NCI-H526 (cell line): ENCODE measurements around the gene SPCS1.
"Not testable (repeated sequence)": the region's sequence is repeated elsewhere in the genome, so short reads cannot be mapped to it uniquely, and the experiment has no call there.

Source experiments
- DNase-seq, 2 experiments: peaks; one replicate each; lab custom pipeline; 2025; lab: John Stamatoyannopoulos, UW

SPCS1 gene

DNA sequence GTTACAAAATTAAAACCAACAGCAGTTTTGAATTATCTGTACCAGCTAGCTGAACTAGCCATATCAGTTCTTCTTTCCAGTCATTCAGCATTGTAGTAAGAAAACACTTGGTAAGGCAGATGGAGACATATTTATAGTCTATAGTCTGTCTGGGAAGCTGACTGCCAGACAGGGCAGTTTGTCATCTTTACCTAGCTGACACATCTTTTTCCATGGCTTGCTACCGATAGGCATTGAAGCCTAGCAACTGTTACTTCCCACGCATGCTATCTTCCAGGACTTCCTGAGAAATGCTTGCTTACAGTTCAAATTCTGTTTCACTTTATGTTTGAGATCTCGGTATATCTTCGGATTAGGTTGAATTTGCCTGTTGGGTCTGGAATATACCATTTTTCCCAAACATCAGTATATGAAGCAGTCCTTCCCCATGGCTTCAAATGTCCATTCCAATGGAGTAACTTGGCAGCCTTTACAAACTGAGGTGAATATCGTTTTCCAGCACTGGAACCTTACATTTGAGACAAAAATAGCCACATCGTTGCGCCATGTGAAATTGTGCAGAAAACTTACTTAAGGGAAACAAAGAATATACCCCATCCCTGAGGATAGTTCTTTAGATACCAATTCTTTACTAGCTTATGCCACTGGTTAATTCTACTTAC is 11.2 kb upstream of the SPCS1 start:
- no peak for DNase-seq

- no peak for DNase-seq
Measured at GRCh38 chr3:52695798-52696671, 9.9 kb upstream of the SPCS1 start.

DNA sequence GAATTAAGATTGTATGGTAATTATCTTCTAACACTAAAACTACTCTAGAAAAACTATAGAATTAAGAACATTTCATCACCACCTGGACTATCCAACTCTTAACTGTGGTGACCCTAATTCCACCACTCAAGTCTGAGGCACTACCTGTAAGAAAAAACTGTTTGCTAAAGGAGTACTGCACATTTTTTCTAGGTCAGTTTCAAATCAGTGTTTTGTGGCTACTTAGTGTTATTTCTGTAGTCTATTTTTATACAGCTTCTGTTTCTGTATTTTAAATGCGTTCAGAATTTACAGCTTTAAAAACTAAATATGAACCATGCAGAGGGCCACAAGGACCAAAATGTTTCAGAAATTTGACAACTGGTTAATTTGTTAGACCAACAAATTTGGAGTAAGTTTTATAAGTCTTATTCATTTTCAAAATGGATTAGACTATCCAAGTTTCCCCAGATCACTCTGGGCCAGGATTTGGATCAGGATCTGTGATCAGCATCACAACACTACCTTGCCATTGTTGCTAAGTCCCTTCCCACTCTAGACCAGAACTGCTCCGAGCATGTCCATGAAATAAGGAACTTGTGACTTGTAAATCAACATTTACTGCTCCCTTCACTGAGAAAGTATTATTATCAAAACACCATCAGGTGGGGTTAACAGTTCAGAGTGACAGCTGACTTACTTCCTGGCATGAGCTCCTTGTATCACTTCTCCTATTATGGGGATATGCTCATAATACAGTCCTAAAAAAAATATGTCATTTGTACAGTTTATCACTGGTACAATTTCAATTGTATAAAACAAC is 8.9 kb upstream of the SPCS1 start:
- no peak for DNase-seq

DNA sequence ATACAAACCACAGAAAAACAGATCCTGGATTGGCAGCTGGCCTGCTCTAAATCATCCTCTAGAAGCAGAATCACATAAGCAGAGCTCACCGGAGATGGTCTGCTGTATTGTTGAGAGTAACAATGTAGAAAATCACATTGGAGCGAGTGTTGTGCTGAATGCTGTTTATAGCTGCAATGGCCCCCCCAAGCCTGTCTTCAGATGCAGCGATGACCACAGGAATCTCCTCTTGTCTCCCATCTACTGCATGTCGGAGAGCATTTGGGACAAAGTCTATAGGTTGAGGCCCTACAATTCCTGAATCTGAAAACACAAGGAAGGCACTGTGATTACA is 8.3 kb upstream of the SPCS1 start:
- DNase-seq = no peak

DNA sequence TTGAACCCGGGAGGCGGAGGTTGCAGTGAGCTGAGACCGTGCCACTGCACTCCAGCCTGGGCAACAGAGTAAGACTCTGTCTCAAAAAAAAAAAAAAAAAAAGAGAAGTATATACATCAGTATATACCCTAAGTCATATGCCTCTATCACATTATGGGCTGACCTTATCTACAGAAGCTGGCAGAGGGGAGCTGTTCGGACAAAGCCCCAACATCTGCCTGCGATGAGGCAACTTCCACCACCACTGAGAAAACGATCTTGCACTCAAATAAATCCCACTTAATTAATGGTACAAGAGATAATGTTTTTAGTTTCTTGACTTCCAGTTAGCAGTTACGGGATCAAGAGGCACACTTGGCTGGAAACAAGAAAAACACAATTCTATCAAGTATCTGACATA is 2.6 kb upstream of the SPCS1 start:
- no peak for DNase-seq

DNA sequence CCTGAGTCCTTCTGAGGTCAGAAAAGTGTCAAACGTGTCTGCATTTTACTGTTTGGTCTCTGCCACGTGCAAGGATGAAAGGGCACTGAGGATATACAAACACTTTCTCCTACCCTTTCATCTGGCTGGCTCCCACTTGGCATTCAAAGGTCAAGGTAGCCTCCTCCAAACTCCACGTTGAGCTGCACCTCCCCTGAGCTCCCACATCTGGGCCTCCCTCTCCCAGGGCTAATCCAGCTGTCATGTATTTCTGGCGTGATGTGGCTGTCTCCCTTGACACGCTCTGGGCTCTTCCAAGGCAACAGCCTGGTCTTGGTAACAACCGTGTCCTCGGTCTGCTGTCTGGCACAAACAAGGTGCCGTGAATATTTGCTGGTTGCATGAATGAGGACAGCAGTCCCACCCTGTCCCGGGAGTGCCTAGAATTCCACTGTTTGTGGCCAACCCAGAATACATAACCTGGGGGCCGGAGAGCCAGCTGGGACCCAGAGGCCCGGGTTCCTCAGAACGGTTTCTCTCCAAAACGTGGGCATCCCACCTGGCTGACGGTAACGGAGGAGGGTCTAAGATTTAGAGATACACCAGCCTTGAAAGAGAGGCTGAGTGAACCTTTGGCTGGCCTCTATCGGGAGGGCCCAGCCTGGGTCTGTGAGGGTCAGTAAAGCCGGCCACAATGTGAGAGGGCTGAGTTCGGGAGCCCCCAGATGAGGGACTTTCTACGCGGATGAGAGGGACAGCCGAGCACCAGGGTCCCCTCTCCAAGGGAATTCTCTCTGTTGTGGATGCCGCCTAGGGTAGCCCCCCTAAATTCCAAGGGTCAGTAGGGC is 1.1 kb upstream of the SPCS1 start:
- peak; percentile 30 to 46 for DNase-seq

DNA sequence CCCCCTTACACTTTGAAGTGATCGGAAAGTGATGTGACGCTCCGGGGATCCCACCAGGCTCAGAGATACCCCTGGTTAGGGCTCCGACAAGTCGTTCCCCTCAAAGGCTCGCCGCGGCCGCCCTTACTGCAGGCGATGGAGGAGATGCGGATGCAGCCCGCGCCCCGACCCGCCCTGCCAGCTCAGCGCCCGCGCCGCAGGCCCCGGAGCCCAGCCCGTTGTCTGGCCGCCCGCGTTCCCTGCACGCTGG is 543 bp upstream of the SPCS1 start:
- DNase-seq = no peak

DNA sequence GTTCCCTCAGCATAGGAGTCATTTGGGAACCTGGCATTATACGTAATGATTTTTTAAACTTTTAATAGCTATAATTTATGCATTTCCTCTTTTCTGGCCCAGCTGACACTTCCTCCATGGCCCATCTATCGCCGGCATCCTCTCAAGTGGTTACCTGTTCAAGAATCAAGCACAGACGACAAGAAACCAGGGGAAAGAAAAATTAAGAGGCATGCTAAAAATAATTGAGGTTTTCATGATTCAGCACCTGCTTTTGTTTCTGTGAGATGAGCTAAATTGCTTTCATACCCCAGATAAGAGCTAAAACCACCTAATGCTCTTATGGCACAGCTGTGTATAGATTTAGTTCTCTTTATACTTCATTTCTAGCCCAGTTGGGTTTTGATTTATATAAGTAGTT is 1.7 kb downstream of the SPCS1 start:
- no peak for DNase-seq

DNA sequence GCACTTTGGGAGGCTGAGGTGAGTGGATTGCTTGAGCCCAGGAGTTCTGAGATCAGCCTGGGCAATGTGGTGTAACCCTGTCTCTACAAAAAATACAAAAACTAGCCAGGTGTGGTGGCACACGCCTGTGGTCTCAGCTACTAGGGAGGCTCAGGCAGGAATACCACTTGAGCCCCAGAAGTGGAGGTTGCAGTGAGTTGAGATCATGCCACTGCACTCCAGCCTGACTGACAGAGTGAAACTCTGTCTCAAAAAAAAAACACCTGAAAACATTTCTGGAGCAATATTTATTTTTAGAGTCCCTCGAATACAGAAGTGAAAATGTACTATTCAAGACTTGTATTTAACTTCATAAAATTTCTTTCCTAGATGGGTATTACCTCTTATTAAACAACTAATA is 4.6 kb downstream of the SPCS1 start:
- DNase-seq = no peak

GRCh38 chr3:52712291-52713212 is 6.6 kb downstream of the SPCS1 start:
- DNase-seq = no peak

- DNase-seq = peak; percentile 4 to 59
Measured at GRCh38 chr3:52714335-52715302, 8.7 kb downstream of the SPCS1 start.

GRCh38 chr3:52715714-52716305 is 9.9 kb downstream of the SPCS1 start:
- no peak for DNase-seq

- DNase-seq = no peak
Measured at GRCh38 chr3:52719618-52720017, 13.7 kb downstream of the SPCS1 start.

- no peak for DNase-seq
Measured at GRCh38 chr3:52721002-52721729, 15.3 kb downstream of the SPCS1 start.

DNA sequence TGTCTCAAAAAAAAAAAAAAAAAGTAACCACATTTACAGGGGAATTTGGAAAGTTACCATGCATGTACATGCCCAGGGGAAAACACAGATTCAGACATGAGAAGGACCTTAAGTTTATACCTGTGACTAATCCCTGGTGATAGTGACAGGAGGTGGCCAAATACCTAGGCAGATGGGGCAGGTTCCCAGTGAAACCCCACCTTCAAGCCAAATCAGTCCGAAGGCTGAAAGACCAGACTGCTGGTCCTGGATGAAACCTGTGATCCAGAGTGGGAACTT is 15.8 kb downstream of the SPCS1 start:
- DNase-seq = no peak

- DNase-seq = no peak
Measured at GRCh38 chr3:52722491-52722890, 16.6 kb downstream of the SPCS1 start.

GRCh38 chr3:52723935-52724334 is 18.0 kb downstream of the SPCS1 start:
- DNase-seq = no peak

- no peak for DNase-seq
Measured at GRCh38 chr3:52724511-52724910, 18.6 kb downstream of the SPCS1 start.

GRCh38 chr3:52728753-52729152 is 22.8 kb downstream of the SPCS1 start:
- not testable (repeated sequence) for DNase-seq
